K562 (cell line): ENCODE results near the gene HSPB7. TPM values are rescaled to one million over a fixed set of nuclear protein-coding genes. Genes with fewer than 3 reads are reported as not detected.
A peak's percentile ranks its signal among the peaks of the same experiment; 100 is the strongest.

Experiments
- C11orf30 ChIP-seq: fragments of 450-650 bp; IDR thresholded peaks from 2 replicates; pipeline ENCODE4 v1.6.1; 2016; ENCODE audit warnings: low read depth, mild to moderate bottlenecking
- GATAD2A ChIP-seq: fragments of 450-650 bp; IDR thresholded peaks from 2 replicates; pipeline ENCODE4 v1.6.1; 2017
- RBFOX2 ChIP-seq: fragments of 200-400 bp; formaldehyde crosslinking; IDR thresholded peaks from 2 replicates; pipeline ENCODE4 v1.6.1; 2017; ENCODE audit warnings: low read depth, mild to moderate bottlenecking, low read length, moderate library complexity
- VEZF1 ChIP-seq: fragments of 200-800 bp; sonication (Bioruptor generic); IDR thresholded peaks from 2 replicates; pipeline ENCODE4 v1.6.1; 2017; ENCODE audit warnings: missing genetic modification characterization, missing compliant biosample characterization
- ZFP91 ChIP-seq: sonication (generic); formaldehyde crosslinking; IDR thresholded peaks from 2 replicates; pipeline ENCODE4 v1.8.0; 2022; ENCODE audit warnings: mild to moderate bottlenecking, missing genetic modification reagents
- ZNF347 ChIP-seq: fragments of 450-650 bp; formaldehyde crosslinking; IDR thresholded peaks from 2 replicates; pipeline ENCODE4 v1.4.0; 2020; ENCODE audit warnings: low read depth, mild to moderate bottlenecking, moderate library complexity
- polyA plus RNA-seq, 8 experiments: library from polyadenylated mRNA; depleted of rRNA in 4 of 8; stranded (reverse) in 5 of 8; unstranded in 3 of 8; fragments of >200 nt; fragmentation: Nextera tagmentation in 2 of 8; fragmentation: Illumina TruSeq in 1 of 8; extraction: Ambion mirVana in 2 of 8; extraction: Trizol in 1 of 8; gene quantifications; 2 replicates each; pipeline versions ENCODE4 v1.2.1 to v1.2.3, GENCODE V29; 2011 to 2014; ENCODE audit warnings: inconsistent platforms in 1 of 8, missing spikeins in 1 of 8
- total RNA-seq, 7 experiments: library from RNA; depleted of rRNA in 6 of 7; stranded (reverse); fragments of >200 nt in 6 of 7; fragmentation: Illumina TruSeq in 2 of 7; extraction: Trizol in 2 of 7; gene quantifications; 2 replicates each; pipeline versions ENCODE4 v1.2.1 to v1.2.3, GENCODE V29; 2011 to 2021; ENCODE audit warnings: low replicate concordance in 1 of 7
- TF ChIP-seq, protein P1 (sequence below): fragments of 450-650 bp; IDR thresholded peaks from 2 replicates; pipeline ENCODE4 v1.6.1; 2016; ENCODE audit warnings: antibody characterized with exemption
- TF ChIP-seq, protein P2 (sequence below), 3 experiments: fragments of 200-800 bp in 1 of 3; sonication (Bioruptor generic) in 1 of 3; sonication (generic) in 1 of 3; formaldehyde crosslinking in 1 of 3; IDR thresholded peaks; 2 replicates each; pipeline versions ENCODE4 v1.6.1 to v1.8.0; 2016 to 2022; ENCODE audit warnings: mild to moderate bottlenecking in 2 of 3, missing compliant biosample characterization in 2 of 3, missing genetic modification characterization in 2 of 3, missing genetic modification reagents in 1 of 3

HSPB7 gene
- total and polyA plus RNA-seq, 9 of the 15 experiments (the other 6 are each of a cell fraction or from before 2014, with no cell fraction given) = 0.05 to 0.19 (median 0.07) TPM; not detected in 6

- TF ChIP-seq, protein P1, sequence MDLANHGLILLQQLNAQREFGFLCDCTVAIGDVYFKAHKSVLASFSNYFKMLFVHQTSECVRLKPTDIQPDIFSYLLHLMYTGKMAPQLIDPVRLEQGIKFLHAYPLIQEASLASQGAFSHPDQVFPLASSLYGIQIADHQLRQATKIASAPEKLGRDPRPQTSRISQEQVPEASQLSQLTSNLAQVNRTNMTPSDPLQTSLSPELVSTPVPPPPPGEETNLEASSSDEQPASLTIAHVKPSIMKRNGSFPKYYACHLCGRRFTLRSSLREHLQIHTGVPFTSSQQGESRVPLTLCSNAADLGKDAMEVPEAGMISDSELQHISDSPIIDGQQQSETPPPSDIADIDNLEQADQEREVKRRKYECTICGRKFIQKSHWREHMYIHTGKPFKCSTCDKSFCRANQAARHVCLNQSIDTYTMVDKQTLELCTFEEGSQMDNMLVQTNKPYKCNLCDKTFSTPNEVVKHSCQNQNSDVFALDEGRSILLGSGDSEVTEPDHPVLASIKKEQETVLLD = peak; percentile 67; the same call in 1 of the 2 replicates
- TF ChIP-seq ZFP91 = no peak
- no peak for TF ChIP-seq C11orf30
- TF ChIP-seq ZNF347 (CRISPR knock-in tag) = no peak
- peak; percentile 37; the same call in 1 of the 2 replicates for TF ChIP-seq GATAD2A
- TF ChIP-seq, protein P2, sequence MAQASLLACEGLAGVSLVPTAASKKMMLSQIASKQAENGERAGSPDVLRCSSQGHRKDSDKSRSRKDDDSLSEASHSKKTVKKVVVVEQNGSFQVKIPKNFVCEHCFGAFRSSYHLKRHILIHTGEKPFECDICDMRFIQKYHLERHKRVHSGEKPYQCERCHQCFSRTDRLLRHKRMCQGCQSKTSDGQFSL (CRISPR knock-in tag; IDR thresholded peaks at IDR 0.05) = peak; percentile 84
- TF ChIP-seq, protein P2 (tag; IDR thresholded peaks at IDR 0.05) = peak in 1 of 2 experiments; percentile 71; a peak in 2 of 4 replicates
- TF ChIP-seq RBFOX2 = peak; percentile 67
- peak; percentile 94 for TF ChIP-seq VEZF1 (CRISPR knock-in tag)
- TF ChIP-seq, all 486 proteins: peak for 52
Measured at GRCh38 chr1:16048573-16049189, 30.8 kb upstream of the HSPB7 start (continued).
